A549 (cell line): ENCODE data around the gene PPP1R14B. TPM values are rescaled to one million over a fixed set of nuclear protein-coding genes. Genes with fewer than 3 reads are reported as not detected.

Source experiments
- polyA plus RNA-seq, 4 experiments: library from polyadenylated mRNA; depleted of rRNA in 3 of 4; stranded (reverse); fragments of >200 nt; fragmentation: RNase III in 1 of 4; extraction: RNeasy Plus Mini Kit Qiagen cat#74134 plus additional on column Dnase treatment in 1 of 4; gene quantifications; 2 replicates in 3 of 4; 3 replicates in 1 of 4; pipeline ENCODE4 v1.2.3, GENCODE V29; 2011 to 2017
- small RNA-seq, 6 experiments: library from RNA; depleted of rRNA; stranded (forward); fragments of <200 nt; gene quantifications; one replicate each; pipeline ENCODE3, GENCODE V24; 2012

PPP1R14B gene
- polyA plus RNA-seq, 2 of the 4 experiments (the other 2 are of a cell fraction), result 152 to 154 TPM

Small RNAs within 50 kb of the gene (small RNA-seq; reads per million reads assigned to genes)
- gene RF00019, result 0 reads per million in 6 experiments

Other genes starting within 250 kb of the PPP1R14B start
- 0.28 and 0.31 TPM in 2 replicates for gene FLRT1, start 211.0 kb downstream of the PPP1R14B start, polyA plus RNA-seq (2011; rRNA removed)
- 0.07 to 0.13 TPM (median 0.10 TPM) in 3 replicates for gene FLRT1, start 211.0 kb downstream of the PPP1R14B start, polyA plus RNA-seq (2017; fragmentation: RNase III; extraction: RNeasy Plus Mini Kit Qiagen cat#74134 plus additional on column Dnase treatment)
- gene MACROD1, start 80.8 kb downstream of the PPP1R14B start, polyA plus RNA-seq (2011; rRNA removed), result 10.0 and 16.6 TPM in 2 replicates
- 12.0 to 16.4 TPM (median 15.1 TPM) in 3 replicates for gene MACROD1, start 80.8 kb downstream of the PPP1R14B start, polyA plus RNA-seq (2017; fragmentation: RNase III; extraction: RNeasy Plus Mini Kit Qiagen cat#74134 plus additional on column Dnase treatment)
- 288 and 300 TPM in 2 replicates for gene STIP1, start 60.8 kb downstream of the PPP1R14B start, polyA plus RNA-seq (2011; rRNA removed)
- gene STIP1, start 60.8 kb downstream of the PPP1R14B start, polyA plus RNA-seq (2017; fragmentation: RNase III; extraction: RNeasy Plus Mini Kit Qiagen cat#74134 plus additional on column Dnase treatment), result 274 to 320 TPM (median 297 TPM) in 3 replicates
- 0.42 and 0.56 TPM in 2 replicates for gene FERMT3, start 40.2 kb downstream of the PPP1R14B start, polyA plus RNA-seq (2011; rRNA removed)
- 1.9 to 2.1 TPM (median 2.0 TPM) in 3 replicates for gene FERMT3, start 40.2 kb downstream of the PPP1R14B start, polyA plus RNA-seq (2017; fragmentation: RNase III; extraction: RNeasy Plus Mini Kit Qiagen cat#74134 plus additional on column Dnase treatment)
- 18.6 and 25.2 TPM in 2 replicates for gene TRPT1, start 20.8 kb downstream of the PPP1R14B start, polyA plus RNA-seq (2011; rRNA removed)
- 24.2 to 28.5 TPM (median 26.1 TPM) in 3 replicates for gene TRPT1, start 20.8 kb downstream of the PPP1R14B start, polyA plus RNA-seq (2017; fragmentation: RNase III; extraction: RNeasy Plus Mini Kit Qiagen cat#74134 plus additional on column Dnase treatment)
- gene NUDT22, start 20.7 kb downstream of the PPP1R14B start, polyA plus RNA-seq (2011; rRNA removed), result 21.5 and 21.7 TPM in 2 replicates
- gene NUDT22, start 20.7 kb downstream of the PPP1R14B start, polyA plus RNA-seq (2017; fragmentation: RNase III; extraction: RNeasy Plus Mini Kit Qiagen cat#74134 plus additional on column Dnase treatment), result 25.7 to 33.2 TPM (median 33.1 TPM) in 3 replicates
- 8.9 and 9.8 TPM in 2 replicates for gene DNAJC4, start 16.4 kb downstream of the PPP1R14B start, polyA plus RNA-seq (2011; rRNA removed)
- gene DNAJC4, start 16.4 kb downstream of the PPP1R14B start, polyA plus RNA-seq (2017; fragmentation: RNase III; extraction: RNeasy Plus Mini Kit Qiagen cat#74134 plus additional on column Dnase treatment), result 12.6 to 16.6 TPM (median 16.2 TPM) in 3 replicates
- 6.8 and 10.9 TPM in 2 replicates for gene VEGFB, start 12.4 kb downstream of the PPP1R14B start, polyA plus RNA-seq (2011; rRNA removed)
- 24.6 to 26.7 TPM (median 26.5 TPM) in 3 replicates for gene VEGFB, start 12.4 kb downstream of the PPP1R14B start, polyA plus RNA-seq (2017; fragmentation: RNase III; extraction: RNeasy Plus Mini Kit Qiagen cat#74134 plus additional on column Dnase treatment)
- 40.5 and 41.4 TPM in 2 replicates for gene FKBP2, start 5.8 kb downstream of the PPP1R14B start, polyA plus RNA-seq (2011; rRNA removed)
- gene FKBP2, start 5.8 kb downstream of the PPP1R14B start, polyA plus RNA-seq (2017; fragmentation: RNase III; extraction: RNeasy Plus Mini Kit Qiagen cat#74134 plus additional on column Dnase treatment), result 131 to 142 TPM (median 136 TPM) in 3 replicates
- 8.8 and 9.9 TPM in 2 replicates for gene PLCB3, start 4.6 kb upstream of the PPP1R14B start, polyA plus RNA-seq (2011; rRNA removed)
- gene PLCB3, start 4.6 kb upstream of the PPP1R14B start, polyA plus RNA-seq (2017; fragmentation: RNase III; extraction: RNeasy Plus Mini Kit Qiagen cat#74134 plus additional on column Dnase treatment), result 19.2 to 21.3 TPM (median 21.2 TPM) in 3 replicates
- 33.7 and 35.6 TPM in 2 replicates for gene BAD, start 37.7 kb upstream of the PPP1R14B start, polyA plus RNA-seq (2011; rRNA removed)
- 65.7 to 68.4 TPM (median 66.4 TPM) in 3 replicates for gene BAD, start 37.7 kb upstream of the PPP1R14B start, polyA plus RNA-seq (2017; fragmentation: RNase III; extraction: RNeasy Plus Mini Kit Qiagen cat#74134 plus additional on column Dnase treatment)
- 11.0 and 14.4 TPM in 2 replicates for gene GPR137, start 38.9 kb upstream of the PPP1R14B start, polyA plus RNA-seq (2011; rRNA removed)
- gene GPR137, start 38.9 kb upstream of the PPP1R14B start, polyA plus RNA-seq (2017; fragmentation: RNase III; extraction: RNeasy Plus Mini Kit Qiagen cat#74134 plus additional on column Dnase treatment), result 33.9 to 38.5 TPM (median 37.4 TPM) in 3 replicates
- gene KCNK4, start 44.4 kb upstream of the PPP1R14B start, polyA plus RNA-seq (2011; rRNA removed), result not detected in 2 replicates
- gene KCNK4, start 44.4 kb upstream of the PPP1R14B start, polyA plus RNA-seq (2017; fragmentation: RNase III; extraction: RNeasy Plus Mini Kit Qiagen cat#74134 plus additional on column Dnase treatment), result 0.12 to 0.28 TPM (median 0.17 TPM) in 3 replicates
- 1.9 TPM in 2 replicates for gene CATSPERZ, start 53.4 kb upstream of the PPP1R14B start, polyA plus RNA-seq (2011; rRNA removed)
- 3.4 to 4.7 TPM (median 4.1 TPM) in 3 replicates for gene CATSPERZ, start 53.4 kb upstream of the PPP1R14B start, polyA plus RNA-seq (2017; fragmentation: RNase III; extraction: RNeasy Plus Mini Kit Qiagen cat#74134 plus additional on column Dnase treatment)
- 13.9 and 15.2 TPM in 2 replicates for gene ESRRA, start 58.6 kb upstream of the PPP1R14B start, polyA plus RNA-seq (2011; rRNA removed)
- 30.9 to 35.5 TPM (median 33.5 TPM) in 3 replicates for gene ESRRA, start 58.6 kb upstream of the PPP1R14B start, polyA plus RNA-seq (2017; fragmentation: RNase III; extraction: RNeasy Plus Mini Kit Qiagen cat#74134 plus additional on column Dnase treatment)
- gene TRMT112, start 70.6 kb upstream of the PPP1R14B start, polyA plus RNA-seq (2011; rRNA removed), result 305 and 363 TPM in 2 replicates
- gene TRMT112, start 70.6 kb upstream of the PPP1R14B start, polyA plus RNA-seq (2017; fragmentation: RNase III; extraction: RNeasy Plus Mini Kit Qiagen cat#74134 plus additional on column Dnase treatment), result 424 to 447 TPM (median 440 TPM) in 3 replicates
- gene PRDX5, start 71.2 kb upstream of the PPP1R14B start, polyA plus RNA-seq (2011; rRNA removed), result 305 and 377 TPM in 2 replicates
- 442 to 500 TPM (median 491 TPM) in 3 replicates for gene PRDX5, start 71.2 kb upstream of the PPP1R14B start, polyA plus RNA-seq (2017; fragmentation: RNase III; extraction: RNeasy Plus Mini Kit Qiagen cat#74134 plus additional on column Dnase treatment)
- 4.8 and 5.7 TPM in 2 replicates for gene CCDC88B, start 93.3 kb upstream of the PPP1R14B start, polyA plus RNA-seq (2011; rRNA removed)
- 8.8 to 10.3 TPM (median 9.7 TPM) in 3 replicates for gene CCDC88B, start 93.3 kb upstream of the PPP1R14B start, polyA plus RNA-seq (2017; fragmentation: RNase III; extraction: RNeasy Plus Mini Kit Qiagen cat#74134 plus additional on column Dnase treatment)
- 19.1 and 21.4 TPM in 2 replicates for gene RPS6KA4, start 112.2 kb upstream of the PPP1R14B start, polyA plus RNA-seq (2011; rRNA removed)
- gene RPS6KA4, start 112.2 kb upstream of the PPP1R14B start, polyA plus RNA-seq (2017; fragmentation: RNase III; extraction: RNeasy Plus Mini Kit Qiagen cat#74134 plus additional on column Dnase treatment), result 34.5 to 40.4 TPM (median 35.9 TPM) in 3 replicates